ENCODE data around the gene CERS6. TPM values are rescaled to one million over a fixed set of nuclear protein-coding genes. Genes with fewer than 3 reads are reported as not detected.

Gene CERS6
- polyA plus RNA-seq, 1 donor (not counting 4 experiments of a cell fraction or from before 2014, with no cell fraction given), result 19.5 TPM

DNA sequence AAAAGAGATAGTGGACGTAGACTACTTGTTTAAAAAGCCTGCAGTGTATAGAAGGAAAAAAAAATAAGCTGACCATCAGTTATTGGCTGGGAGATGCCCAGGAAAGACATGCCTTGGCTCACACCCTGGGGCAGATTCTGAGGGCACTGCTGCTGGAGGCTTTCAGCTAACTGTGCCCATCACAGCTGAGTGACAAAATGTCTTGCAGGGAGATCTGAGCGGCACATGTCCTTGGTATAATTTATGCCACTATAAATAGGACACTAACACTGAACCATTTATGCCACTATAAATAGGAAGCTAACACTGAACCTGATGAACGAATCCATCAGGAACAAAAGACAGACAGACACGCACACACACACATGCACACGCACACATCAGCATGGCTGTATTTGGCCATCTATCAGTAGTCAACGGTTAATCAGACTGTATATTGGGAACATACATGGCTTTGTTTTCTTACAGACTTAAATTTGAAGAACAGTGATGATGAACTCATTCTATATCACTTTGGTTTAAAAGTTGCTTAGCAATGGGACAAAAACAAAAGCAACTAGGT, 278.2 kb downstream of the CERS6 start:
- Histone ChIP-seq H2AFZ (ENCODE audit: control insufficient read depth, low read length) (no peak overlapping the region), H3K9ac (ENCODE audit: control insufficient read depth, extremely low read depth, insufficient read depth, low read length) (no peak overlapping the region), H3K27ac (ENCODE audit: control insufficient read depth, insufficient read depth, low read length) (no peak overlapping the region), H3K9me1 (ENCODE audit: control insufficient read depth, extremely low read depth, insufficient read depth, low read length) (no peaks in the 10 kb centered on the region), H3K9me3 (ENCODE audit: control insufficient read depth, low read depth, low read length) (no peaks in the 10 kb centered on the region), H3K79me2 (ENCODE audit: control insufficient read depth, insufficient read depth, low read length) (no peaks in the 10 kb centered on the region), H4K20me1 (ENCODE audit: control insufficient read depth, extremely low read depth, insufficient read depth, low read length) (no peaks in the 10 kb centered on the region), H3K4me3 (ENCODE audit: control insufficient read depth in 2 of 3, extremely low read depth in 1 of 3, insufficient read depth in 2 of 3, low read depth in 1 of 3, low read length in 3 of 3) (no peak overlapping the region), H3K27me3 (ENCODE audit: control insufficient read depth, extremely low read depth, insufficient read depth, low read length) (no peaks in the 10 kb centered on the region), H3K4me2 (ENCODE audit: control insufficient read depth, extremely low read depth, insufficient read depth, low read depth, low read length) (no peak overlapping the region), H3K4me1 (ENCODE audit: control insufficient read depth, extremely low read depth, insufficient read depth, low read length) (no peaks in the 10 kb centered on the region), H3K36me3 (ENCODE audit: control insufficient read depth in 2 of 2, extremely low read depth in 1 of 2, insufficient read depth in 2 of 2, low read length in 2 of 2) (no peaks in the 10 kb centered on the region)
- DNase-seq (ENCODE audit: low read depth, low spot score), result no peak
- FAIRE-seq, result no peak
- dilution Hi-C loops (cut with MboI; ENCODE audit: extremely low pct_ligation_motif_present, low sequenced_read_pairs), result no loop called here
- no peak for TF ChIP-seq EZH2 (IDR thresholded peaks at IDR 0.05; ENCODE audit: low read length)
- TF ChIP-seq, protein P1, sequence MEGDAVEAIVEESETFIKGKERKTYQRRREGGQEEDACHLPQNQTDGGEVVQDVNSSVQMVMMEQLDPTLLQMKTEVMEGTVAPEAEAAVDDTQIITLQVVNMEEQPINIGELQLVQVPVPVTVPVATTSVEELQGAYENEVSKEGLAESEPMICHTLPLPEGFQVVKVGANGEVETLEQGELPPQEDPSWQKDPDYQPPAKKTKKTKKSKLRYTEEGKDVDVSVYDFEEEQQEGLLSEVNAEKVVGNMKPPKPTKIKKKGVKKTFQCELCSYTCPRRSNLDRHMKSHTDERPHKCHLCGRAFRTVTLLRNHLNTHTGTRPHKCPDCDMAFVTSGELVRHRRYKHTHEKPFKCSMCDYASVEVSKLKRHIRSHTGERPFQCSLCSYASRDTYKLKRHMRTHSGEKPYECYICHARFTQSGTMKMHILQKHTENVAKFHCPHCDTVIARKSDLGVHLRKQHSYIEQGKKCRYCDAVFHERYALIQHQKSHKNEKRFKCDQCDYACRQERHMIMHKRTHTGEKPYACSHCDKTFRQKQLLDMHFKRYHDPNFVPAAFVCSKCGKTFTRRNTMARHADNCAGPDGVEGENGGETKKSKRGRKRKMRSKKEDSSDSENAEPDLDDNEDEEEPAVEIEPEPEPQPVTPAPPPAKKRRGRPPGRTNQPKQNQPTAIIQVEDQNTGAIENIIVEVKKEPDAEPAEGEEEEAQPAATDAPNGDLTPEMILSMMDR (optimal IDR thresholded peaks at IDR 0.05 in 1 of 3, IDR thresholded peaks at IDR 0.05 in 1 of 3, conservative IDR thresholded peaks at IDR 0.05 in 1 of 3; ENCODE audit: extremely low read depth in 1 of 3, insufficient read depth in 2 of 3, low read length in 3 of 3), result no peak

- Histone ChIP-seq H3K36me3 (ENCODE audit: control insufficient read depth in 2 of 2, extremely low read depth in 1 of 2, insufficient read depth in 2 of 2, low read length in 2 of 2) (no peaks in the 10 kb centered on the region), H3K9me3 (ENCODE audit: control insufficient read depth, low read depth, low read length) (no peaks in the 10 kb centered on the region), H3K9me1 (ENCODE audit: control insufficient read depth, extremely low read depth, insufficient read depth, low read length) (no peaks in the 10 kb centered on the region), H2AFZ (ENCODE audit: control insufficient read depth, low read length) (no peak overlapping the region), H3K27me3 (ENCODE audit: control insufficient read depth, extremely low read depth, insufficient read depth, low read length) (no peaks in the 10 kb centered on the region), H3K27ac (ENCODE audit: control insufficient read depth, insufficient read depth, low read length) (no peak overlapping the region), H3K4me3 (ENCODE audit: control insufficient read depth in 2 of 3, extremely low read depth in 1 of 3, insufficient read depth in 2 of 3, low read depth in 1 of 3, low read length in 3 of 3) (no peak overlapping the region), H3K4me2 (ENCODE audit: control insufficient read depth, extremely low read depth, insufficient read depth, low read depth, low read length) (no peak overlapping the region), H3K4me1 (ENCODE audit: control insufficient read depth, extremely low read depth, insufficient read depth, low read length) (no peaks in the 10 kb centered on the region), H3K9ac (ENCODE audit: control insufficient read depth, extremely low read depth, insufficient read depth, low read length) (no peak overlapping the region), H3K79me2 (ENCODE audit: control insufficient read depth, insufficient read depth, low read length) (no peaks in the 10 kb centered on the region), H4K20me1 (ENCODE audit: control insufficient read depth, extremely low read depth, insufficient read depth, low read length) (no peaks in the 10 kb centered on the region)
- TF ChIP-seq, protein P1 (optimal IDR thresholded peaks at IDR 0.05 in 1 of 3, IDR thresholded peaks at IDR 0.05 in 1 of 3, conservative IDR thresholded peaks at IDR 0.05 in 1 of 3; ENCODE audit: extremely low read depth in 1 of 3, insufficient read depth in 2 of 3, low read length in 3 of 3), result no peak
- no peak for TF ChIP-seq EZH2 (IDR thresholded peaks at IDR 0.05; ENCODE audit: low read length)
- dilution Hi-C loops (cut with MboI; ENCODE audit: extremely low pct_ligation_motif_present, low sequenced_read_pairs), result no loop called here
- FAIRE-seq (no peak), DNase-seq (ENCODE audit: low read depth, low spot score) (no peak)
Observed at GRCh38 chr2:168736649-168737445, 280.8 kb downstream of the CERS6 start.
